HepG2 (cell line): ENCODE results near the gene JMJD8. TPM values are rescaled to one million over a fixed set of nuclear protein-coding genes. Genes with fewer than 3 reads are reported as not detected.
A peak's percentile ranks its signal among the peaks of the same experiment; 100 is the strongest.

Source experiments
- AGO2 ChIP-seq: fragments of 200-400 bp; formaldehyde crosslinking; optimal IDR thresholded peaks from 2 replicates; pipeline ENCODE3; 2017; ENCODE audit warnings: mild to moderate bottlenecking, low read depth, low read length, moderate library complexity
- ARID3A ChIP-seq: IDR thresholded peaks from 2 replicates; pipeline ENCODE4 v1.6.1; 2012; ENCODE audit warnings: low read depth, low read length, improper control_type of control experiment
- ATF3 ChIP-seq: sonication (generic); formaldehyde crosslinking; IDR thresholded peaks from 2 replicates; pipeline ENCODE4 v1.4.0; 2020; ENCODE audit warnings: missing genetic modification reagents
- ATRX ChIP-seq: sonication (generic); formaldehyde crosslinking; IDR thresholded peaks from 2 replicates; pipeline ENCODE4 v1.4.0; 2020; ENCODE audit warnings: missing genetic modification reagents, borderline replicate concordance
- CENPT ChIP-seq: sonication (generic); formaldehyde crosslinking; IDR thresholded peaks from 2 replicates; pipeline ENCODE4 v1.8.0; 2022; ENCODE audit warnings: low read depth, mild to moderate bottlenecking, moderate library complexity, missing genetic modification reagents
- E2F2 ChIP-seq: sonication (generic); formaldehyde crosslinking; IDR thresholded peaks from 2 replicates; pipeline ENCODE4 v1.4.0; 2020; ENCODE audit warnings: missing genetic modification reagents, borderline replicate concordance
- HOXA9 ChIP-seq: sonication (generic); formaldehyde crosslinking; IDR thresholded peaks from 2 replicates; pipeline ENCODE4 v1.8.1; 2022; ENCODE audit warnings: missing genetic modification reagents, mild to moderate bottlenecking, moderate library complexity, borderline replicate concordance
- NFRKB ChIP-seq: fragments of 450-650 bp; IDR thresholded peaks from 2 replicates; pipeline ENCODE4 v1.6.1; 2017
- SCMH1 ChIP-seq: sonication (generic); formaldehyde crosslinking; IDR thresholded peaks from 2 replicates; pipeline ENCODE4 v1.9.0; 2021; ENCODE audit warnings: missing genetic modification reagents, mild to moderate bottlenecking, borderline replicate concordance
- STAG1 ChIP-seq: sonication (generic); formaldehyde crosslinking; IDR thresholded peaks from 2 replicates; pipeline ENCODE4 v1.4.0; 2020; ENCODE audit warnings: missing genetic modification reagents
- SYNCRIP ChIP-seq: fragments of 200-400 bp; formaldehyde crosslinking; IDR thresholded peaks from 2 replicates; pipeline ENCODE4 v1.6.1; 2018; ENCODE audit warnings: mild to moderate bottlenecking, low read depth, low read length; ENCODE audit not compliant: insufficient read depth
- ZBTB7B ChIP-seq: sonication (generic); formaldehyde crosslinking; IDR thresholded peaks from 2 replicates; pipeline ENCODE4 v1.4.0; 2020; ENCODE audit warnings: missing genetic modification reagents
- ZFP90 ChIP-seq: sonication (generic); formaldehyde crosslinking; IDR thresholded peaks from 2 replicates; pipeline ENCODE4 v1.8.0; 2022; ENCODE audit warnings: missing genetic modification reagents, mild to moderate bottlenecking, inconsistent platforms, borderline replicate concordance
- ZNF292 ChIP-seq: sonication (generic); formaldehyde crosslinking; IDR thresholded peaks from 2 replicates; pipeline ENCODE4 v1.8.1; 2022; ENCODE audit warnings: mild to moderate bottlenecking, low read depth, missing genetic modification reagents, borderline replicate concordance
- ZNF326 ChIP-seq: sonication (generic); formaldehyde crosslinking; IDR thresholded peaks from 2 replicates; pipeline ENCODE4 v1.4.0; 2020; ENCODE audit warnings: missing genetic modification reagents, borderline replicate concordance
- ZNF331 ChIP-seq: sonication (generic); formaldehyde crosslinking; IDR thresholded peaks from 2 replicates; pipeline ENCODE4 v1.4.0; 2020; ENCODE audit warnings: missing genetic modification reagents
- ZNF549 ChIP-seq: sonication (generic); formaldehyde crosslinking; IDR thresholded peaks from 2 replicates; pipeline ENCODE4 v1.5.0; 2020; ENCODE audit warnings: missing genetic modification reagents
- ZNF772 ChIP-seq: sonication (generic); formaldehyde crosslinking; IDR thresholded peaks from 2 replicates; pipeline ENCODE4 v1.5.0; 2020; ENCODE audit warnings: mild to moderate bottlenecking, missing genetic modification reagents
- ZNF773 ChIP-seq: sonication (generic); formaldehyde crosslinking; IDR thresholded peaks from 2 replicates; pipeline ENCODE4 v1.4.0; 2020; ENCODE audit warnings: missing genetic modification reagents, borderline replicate concordance
- ZNF790 ChIP-seq: sonication (generic); formaldehyde crosslinking; IDR thresholded peaks from 2 replicates; pipeline ENCODE4 v1.8.0; 2022; ENCODE audit warnings: missing genetic modification reagents, mild to moderate bottlenecking, borderline replicate concordance
- ZZZ3 ChIP-seq: sonication (generic); formaldehyde crosslinking; IDR thresholded peaks from 2 replicates; pipeline ENCODE4 v1.4.0; 2020; ENCODE audit warnings: missing genetic modification reagents, mild to moderate bottlenecking, borderline replicate concordance
- polyA plus RNA-seq, 8 experiments: library from polyadenylated mRNA; depleted of rRNA in 3 of 8; stranded (reverse) in 7 of 8; unstranded in 1 of 8; fragments of >200 nt; fragmentation: Illumina TruSeq in 4 of 8; extraction: Trizol in 4 of 8; gene quantifications; 2 replicates each; pipeline versions ENCODE4 v1.2.1 to v1.2.3, GENCODE V29; 2011 to 2016; ENCODE audit warnings: low read depth in 4 of 8, missing spikeins in 1 of 8, mixed read lengths in 1 of 8; ENCODE audit not compliant: insufficient read depth in 1 of 8
- total RNA-seq, 5 experiments: library from RNA; depleted of rRNA; stranded (reverse); fragments of >200 nt; fragmentation: Illumina TruSeq; extraction: Trizol; gene quantifications; 2 replicates each; pipeline ENCODE4 v1.2.3, GENCODE V29; 2016; ENCODE audit warnings: low read depth in 1 of 5
- TF ChIP-seq, protein P1 (sequence below): sonication (generic); formaldehyde crosslinking; IDR thresholded peaks from 2 replicates; pipeline ENCODE4 v1.4.0; 2020; ENCODE audit warnings: low read depth, mild to moderate bottlenecking, missing genetic modification reagents
- TF ChIP-seq, protein P2 (sequence below): sonication (generic); formaldehyde crosslinking; IDR thresholded peaks from 2 replicates; pipeline ENCODE4 v1.5.0; 2020; ENCODE audit warnings: missing genetic modification reagents
- TF ChIP-seq, protein P3 (sequence below): sonication (generic); formaldehyde crosslinking; IDR thresholded peaks from 2 replicates; pipeline ENCODE4 v1.4.0; 2020; ENCODE audit warnings: mild to moderate bottlenecking, missing genetic modification reagents, borderline replicate concordance

Gene JMJD8
- total and polyA plus RNA-seq, 2 of the 13 experiments (the other 11 are each of a cell fraction or from before 2014, with no cell fraction given), result 2.6 to 11.8 TPM

DNA sequence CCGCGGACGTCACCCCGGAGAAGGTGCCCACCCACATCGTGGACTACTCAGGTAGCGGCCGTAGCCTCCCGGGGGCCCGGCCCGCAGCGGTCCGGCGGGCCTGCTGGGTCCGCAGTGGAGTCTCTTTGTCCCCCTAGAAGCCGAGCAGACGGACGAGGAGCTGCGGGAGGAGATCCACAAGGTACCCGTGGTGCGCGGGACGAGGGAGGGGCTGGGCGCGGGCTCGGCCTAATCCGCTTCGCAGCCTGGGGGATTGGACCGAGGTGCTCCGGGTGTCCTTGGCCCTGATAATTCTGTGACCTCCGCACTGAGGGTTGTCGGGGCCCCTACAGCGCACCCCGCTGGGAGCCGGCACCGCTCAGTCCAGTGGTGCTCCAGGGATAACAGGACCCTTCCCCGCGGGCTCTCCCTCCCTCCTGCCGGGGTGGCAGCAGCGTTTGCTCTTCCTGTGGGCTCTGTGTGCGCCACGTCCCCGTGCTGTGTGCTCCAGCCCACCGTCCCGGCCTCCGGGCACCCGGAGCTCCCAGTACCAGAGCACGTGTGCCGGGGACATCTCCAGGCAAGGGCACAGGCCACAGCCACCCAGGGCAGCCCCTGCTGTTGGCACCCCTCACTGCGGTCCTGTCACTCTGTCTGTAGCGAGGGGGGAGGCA, 15.5 kb downstream of the JMJD8 start (continued):
- no peak for TF ChIP-seq E2F2 (CRISPR knock-in tag)
- TF ChIP-seq, protein P1, sequence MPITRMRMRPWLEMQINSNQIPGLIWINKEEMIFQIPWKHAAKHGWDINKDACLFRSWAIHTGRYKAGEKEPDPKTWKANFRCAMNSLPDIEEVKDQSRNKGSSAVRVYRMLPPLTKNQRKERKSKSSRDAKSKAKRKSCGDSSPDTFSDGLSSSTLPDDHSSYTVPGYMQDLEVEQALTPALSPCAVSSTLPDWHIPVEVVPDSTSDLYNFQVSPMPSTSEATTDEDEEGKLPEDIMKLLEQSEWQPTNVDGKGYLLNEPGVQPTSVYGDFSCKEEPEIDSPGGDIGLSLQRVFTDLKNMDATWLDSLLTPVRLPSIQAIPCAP, result no peak
- no peak for TF ChIP-seq SYNCRIP
- TF ChIP-seq, protein P2, sequence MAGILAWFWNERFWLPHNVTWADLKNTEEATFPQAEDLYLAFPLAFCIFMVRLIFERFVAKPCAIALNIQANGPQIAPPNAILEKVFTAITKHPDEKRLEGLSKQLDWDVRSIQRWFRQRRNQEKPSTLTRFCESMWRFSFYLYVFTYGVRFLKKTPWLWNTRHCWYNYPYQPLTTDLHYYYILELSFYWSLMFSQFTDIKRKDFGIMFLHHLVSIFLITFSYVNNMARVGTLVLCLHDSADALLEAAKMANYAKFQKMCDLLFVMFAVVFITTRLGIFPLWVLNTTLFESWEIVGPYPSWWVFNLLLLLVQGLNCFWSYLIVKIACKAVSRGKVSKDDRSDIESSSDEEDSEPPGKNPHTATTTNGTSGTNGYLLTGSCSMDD (CRISPR knock-in tag), result no peak
- TF ChIP-seq ZNF331 (CRISPR knock-in tag), result no peak
- no peak for TF ChIP-seq NFRKB
- no peak for TF ChIP-seq ZNF790
- TF ChIP-seq ZNF549 (CRISPR knock-in tag), result no peak
- TF ChIP-seq ZZZ3, result no peak
- TF ChIP-seq ZNF326 (CRISPR knock-in tag), result no peak
- peak; percentile 2 for TF ChIP-seq AGO2
- no peak for TF ChIP-seq ATF3 (CRISPR knock-in tag)
- TF ChIP-seq ZFP90 (CRISPR knock-in tag), result no peak
- TF ChIP-seq STAG1 (CRISPR knock-in tag), result no peak
- no peak for TF ChIP-seq HOXA9
- no peak for TF ChIP-seq ZNF292 (CRISPR knock-in tag)
- TF ChIP-seq ZBTB7B (CRISPR knock-in tag), result no peak
- TF ChIP-seq ZNF773 (CRISPR knock-in tag), result no peak
- TF ChIP-seq SCMH1 (CRISPR knock-in tag), result no peak
- TF ChIP-seq ARID3A, result no peak
- TF ChIP-seq ZNF772 (CRISPR knock-in tag), result 0 out of 2 replicates have a peak, but pooled peaks have one; percentile 47
- TF ChIP-seq, protein P3, sequence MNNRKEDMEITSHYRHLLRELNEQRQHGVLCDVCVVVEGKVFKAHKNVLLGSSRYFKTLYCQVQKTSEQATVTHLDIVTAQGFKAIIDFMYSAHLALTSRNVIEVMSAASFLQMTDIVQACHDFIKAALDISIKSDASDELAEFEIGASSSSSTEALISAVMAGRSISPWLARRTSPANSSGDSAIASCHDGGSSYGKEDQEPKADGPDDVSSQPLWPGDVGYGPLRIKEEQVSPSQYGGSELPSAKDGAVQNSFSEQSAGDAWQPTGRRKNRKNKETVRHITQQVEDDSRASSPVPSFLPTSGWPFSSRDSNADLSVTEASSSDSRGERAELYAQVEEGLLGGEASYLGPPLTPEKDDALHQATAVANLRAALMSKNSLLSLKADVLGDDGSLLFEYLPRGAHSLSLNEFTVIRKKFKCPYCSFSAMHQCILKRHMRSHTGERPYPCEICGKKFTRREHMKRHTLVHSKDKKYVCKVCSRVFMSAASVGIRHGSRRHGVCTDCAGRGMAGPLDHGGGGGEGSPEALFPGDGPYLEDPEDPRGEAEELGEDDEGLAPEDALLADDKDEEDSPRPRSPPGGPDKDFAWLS (CRISPR knock-in tag), result no peak
- TF ChIP-seq CENPT, result 0 out of 2 replicates have a peak, but pooled peaks have one; percentile 59
- no peak for TF ChIP-seq ATRX (CRISPR knock-in tag)
